Uterus (tissue), 4 donors: ENCODE results near the gene CKAP4. TPM values are rescaled to one million over a fixed set of nuclear protein-coding genes. Genes with fewer than 3 reads are reported as not detected.

ENCODE experiments used
- DNase-seq, 2 donors: peaks; one replicate each; pipeline ENCODE4 v3.0.0-alpha.2; 2019 to 2020
- H3K27ac ChIP-seq, 2 donors: fragments of 200-600 bp; sonication (generic); 1 replicate in 1 of 2; 2 replicates in 1 of 2; pipeline ENCODE4 v1.5.1; 2016 to 2018
- H3K27me3 ChIP-seq, 2 donors: fragments of 200-600 bp; sonication (generic); one replicate each; pipeline ENCODE4 v1.5.1; 2018 to 2019; ENCODE audit warnings: control low read depth in 1 of 2
- H3K36me3 ChIP-seq, 2 donors: fragments of 200-600 bp; sonication (generic); one replicate each; pipeline ENCODE4 v1.5.1; 2019; ENCODE audit warnings: control low read depth in 1 of 2
- H3K4me1 ChIP-seq, 2 donors: fragments of 200-600 bp; sonication (generic); one replicate each; pipeline ENCODE4 v1.5.1; 2018 to 2019; ENCODE audit warnings: control low read depth in 1 of 2
- H3K4me3 ChIP-seq, 2 donors: fragments of 200-600 bp; sonication (generic); 1 replicate in 1 of 2; 2 replicates in 1 of 2; pipeline ENCODE4 v1.5.1; 2018 to 2019; ENCODE audit warnings: mild to moderate bottlenecking in 1 of 2
- H3K9me3 ChIP-seq, 2 donors: fragments of 200-600 bp; sonication (generic); one replicate each; pipeline ENCODE4 v1.5.1; 2019; ENCODE audit warnings: control low read depth in 1 of 2
- CTCF ChIP-seq, 4 experiments: fragments of 200-600 bp in 2 of 4; fragments of 450-650 bp in 2 of 4; sonication (generic) in 2 of 4; IDR thresholded peaks; one replicate each; pipeline ENCODE4 v1.5.1; 2016 to 2019; ENCODE audit warnings: antibody characterized with exemption in 4 of 4, mild to moderate bottlenecking in 2 of 4, moderate library complexity in 1 of 4
- POLR2A ChIP-seq, 2 donors: fragments of 450-650 bp; IDR thresholded peaks; one replicate each; pipeline ENCODE4 v1.6.1; 2016; ENCODE audit warnings: antibody characterized with exemption in 2 of 2, mild to moderate bottlenecking in 1 of 2, moderate library complexity in 1 of 2
- intact Hi-C: fragments of 100-400 bp; cut with DNase I; formaldehyde crosslinking; loops from one replicate; pipeline ENCODE4 v1.15.1; 2023; ENCODE audit warnings: low total_unique reads
- small RNA-seq: library from RNA; depleted of rRNA; stranded (forward); fragments of <200 nt; gene quantifications from one replicate; pipeline ENCODE3, GENCODE V24; 2016
- total RNA-seq, 4 donors: library from RNA; depleted of rRNA in 3 of 4; stranded (reverse); fragments of >200 nt in 3 of 4; gene quantifications; one replicate each; pipeline versions ENCODE4 v1.1.0 to v1.2.4, GENCODE V29; 2014 to 2023
- donor health status: DM: yes; HTN: yes; CAD: no.

CKAP4 gene
- total RNA-seq, 4 donors from 2014 or later = 15.6 to 106 (median 40.8) TPM

GRCh38 chr12:106192659-106193393 lies 55.0 kb downstream of the CKAP4 start:
- Histone ChIP-seq H3K27me3 (no peaks in the 10 kb centered on the region), H3K4me1 (peaks cover 0 to 8% of the 10 kb centered on the region in 2 donors), H3K4me3 (no peak overlapping the region), H3K27ac (no peak overlapping the region), H3K9me3 (no peaks in the 10 kb centered on the region), H3K36me3 (no peaks in the 10 kb centered on the region)
- intact Hi-C loops = no loop called here
- DNase-seq = peak in 1 of 2 donors; percentile 28
- no peak for TF ChIP-seq POLR2A (IDR thresholded peaks at IDR 0.05)
- TF ChIP-seq CTCF (IDR thresholded peaks at IDR 0.05) = no peak

- TF ChIP-seq POLR2A (IDR thresholded peaks at IDR 0.05) (no peak), CTCF (IDR thresholded peaks at IDR 0.05) (no peak)
- no peak overlapping the region for H3K4me3 ChIP-seq
- DNase-seq = no peak
- intact Hi-C loops = no loop called here
- peaks cover 0 to 8% of the 10 kb centered on the region in 2 donors for H3K4me1 ChIP-seq
- no peaks in the 10 kb centered on the region for H3K36me3 ChIP-seq
- no peaks in the 10 kb centered on the region for H3K9me3 ChIP-seq
- H3K27me3 ChIP-seq = no peaks in the 10 kb centered on the region
- H3K27ac ChIP-seq = no peak overlapping the region
These were observed 57.2 kb downstream of the CKAP4 start for GRCh38 chr12:106190581-106190980.

GRCh38 chr12:106189341-106189740 lies 58.5 kb downstream of the CKAP4 start:
- H3K9me3 ChIP-seq = no peaks in the 10 kb centered on the region
- H3K36me3 ChIP-seq = no peaks in the 10 kb centered on the region
- H3K27ac ChIP-seq = no peak overlapping the region
- no peak for TF ChIP-seq CTCF (IDR thresholded peaks at IDR 0.05)
- TF ChIP-seq POLR2A (IDR thresholded peaks at IDR 0.05) = no peak
- no peaks in the 10 kb centered on the region for H3K27me3 ChIP-seq
- intact Hi-C loops = no loop called here
- DNase-seq = no peak
- no peak overlapping the region for H3K4me3 ChIP-seq
- no peaks in the 10 kb centered on the region for H3K4me1 ChIP-seq

- Histone ChIP-seq H3K9me3 (no peaks in the 10 kb centered on the region), H3K4me1 (no peaks in the 10 kb centered on the region), H3K27me3 (no peaks in the 10 kb centered on the region), H3K36me3 (no peaks in the 10 kb centered on the region), H3K27ac (no peak overlapping the region), H3K4me3 (no peak overlapping the region)
- peak in 1 of 2 donors; percentile 25 for DNase-seq
- intact Hi-C loops = no loop called here
- no peak for TF ChIP-seq POLR2A (IDR thresholded peaks at IDR 0.05)
- TF ChIP-seq CTCF (IDR thresholded peaks at IDR 0.05) = no peak
These were observed 59.6 kb downstream of the CKAP4 start for GRCh38 chr12:106188256-106188655.

Small RNA genes lying within 50 kb of the gene (small RNA-seq; reads per million reads assigned to genes)
- gene RNU7-94P = not detected

Other genes starting within 250 kb of the CKAP4 start
- 10 to 100 TPM in 3 of 4 donors, 1 to 10 TPM in 1; 9.4 to 56.8 (median 26.8) TPM for gene NUAK1, start 109.1 kb downstream of the CKAP4 start, total RNA-seq
- 10 to 100 TPM; 22.3 to 59.7 (median 45.2) TPM for gene TCP11L2, start 54.7 kb upstream of the CKAP4 start, total RNA-seq
- gene POLR3B, start 109.7 kb upstream of the CKAP4 start, total RNA-seq = 10 to 100 TPM in 2 of 4 donors, 1 to 10 TPM in 2; 8.8 to 20.7 (median 11.0) TPM